Trophoblast cell (in vitro differentiated cells and primary cell): Measurements from ENCODE around the gene SYCP3.

Experiments
- DNase-seq, 2 donors: peaks; one replicate each; pipeline ENCODE4 v3.0.0-alpha.2; 2016
- H2AFZ ChIP-seq: 2 replicates; pipeline ENCODE4 v1.6.1; 2013; ENCODE audit warnings: low read length, moderate library complexity, mild to moderate bottlenecking; ENCODE audit not compliant: insufficient read depth, poor library complexity
- H2AK5ac ChIP-seq: 2 replicates; pipeline ENCODE4 v1.6.1; 2013; ENCODE audit warnings: mild to moderate bottlenecking, low read length
- H2BK120ac ChIP-seq: 2 replicates; pipeline ENCODE4 v1.6.1; 2013; ENCODE audit warnings: low read length, mild to moderate bottlenecking, moderate library complexity; ENCODE audit not compliant: insufficient read depth, poor library complexity
- H2BK12ac ChIP-seq: 2 replicates; pipeline ENCODE4 v1.6.1; 2013; ENCODE audit warnings: mild to moderate bottlenecking, low read length, moderate library complexity
- H2BK5ac ChIP-seq: 2 replicates; pipeline ENCODE4 v1.6.1; 2013; ENCODE audit warnings: low read length, low read depth, moderate library complexity, mild to moderate bottlenecking; ENCODE audit not compliant: poor library complexity
- H3K14ac ChIP-seq: 2 replicates; pipeline ENCODE4 v1.6.1; 2013; ENCODE audit warnings: mild to moderate bottlenecking, low read length
- H3K18ac ChIP-seq: 2 replicates; pipeline ENCODE4 v1.6.1; 2013; ENCODE audit warnings: mild to moderate bottlenecking, low read length
- H3K23ac ChIP-seq: 2 replicates; pipeline ENCODE4 v1.6.1; 2013; ENCODE audit warnings: low read length
- H3K27ac ChIP-seq: 2 replicates; pipeline ENCODE4 v1.5.1; 2013; ENCODE audit warnings: low read depth, mild to moderate bottlenecking, inconsistent platforms, low read length, moderate library complexity
- H3K27me3 ChIP-seq: 2 replicates; pipeline ENCODE4 v1.6.1; 2013; ENCODE audit warnings: inconsistent platforms, mild to moderate bottlenecking, low read length, moderate library complexity; ENCODE audit not compliant: insufficient read depth
- H3K36me3 ChIP-seq, 2 experiments: 1 replicate in 1 of 2; 2 replicates in 1 of 2; pipeline ENCODE4 v1.6.1; 2013; ENCODE audit warnings: low read length in 2 of 2, mild to moderate bottlenecking in 2 of 2, moderate library complexity in 1 of 2; ENCODE audit not compliant: insufficient read depth in 2 of 2, control insufficient read depth in 1 of 2
- H3K4ac ChIP-seq: 2 replicates; pipeline ENCODE4 v1.6.1; 2013; ENCODE audit warnings: low read depth, mild to moderate bottlenecking, low read length, moderate library complexity
- H3K4me1 ChIP-seq, 2 experiments: 1 replicate in 1 of 2; 2 replicates in 1 of 2; pipeline ENCODE4 v1.6.1; 2013; ENCODE audit warnings: low read length in 2 of 2, mild to moderate bottlenecking in 2 of 2, moderate library complexity in 1 of 2; ENCODE audit not compliant: insufficient read depth in 2 of 2, control insufficient read depth in 1 of 2
- H3K4me2 ChIP-seq: 2 replicates; pipeline ENCODE4 v1.6.1; 2013; ENCODE audit warnings: inconsistent platforms, mild to moderate bottlenecking, low read length, moderate library complexity
- H3K4me3 ChIP-seq: 2 replicates; pipeline ENCODE4 v1.5.1; 2013; ENCODE audit warnings: mild to moderate bottlenecking, low read depth, low read length, inconsistent platforms
- H3K79me1 ChIP-seq: one replicate; pipeline ENCODE4 v1.6.1; 2013; ENCODE audit warnings: low read length
- H3K79me2 ChIP-seq: 2 replicates; pipeline ENCODE4 v1.6.1; 2013; ENCODE audit warnings: low read length, mild to moderate bottlenecking; ENCODE audit not compliant: control insufficient read depth, insufficient read depth, poor library complexity
- H3K9ac ChIP-seq: 2 replicates; pipeline ENCODE4 v1.6.1; 2013; ENCODE audit warnings: mild to moderate bottlenecking, low read length
- H3K9me3 ChIP-seq: 2 replicates; pipeline ENCODE4 v1.6.1; 2013; ENCODE audit warnings: low read depth, mild to moderate bottlenecking, control low read depth, inconsistent platforms, low read length; ENCODE audit not compliant: insufficient read depth
- H4K12ac ChIP-seq: 2 replicates; pipeline ENCODE4 v1.6.1; 2013; ENCODE audit warnings: low read depth, mild to moderate bottlenecking, low read length, moderate library complexity
- H4K8ac ChIP-seq: 2 replicates; pipeline ENCODE4 v1.6.1; 2013; ENCODE audit warnings: low read depth, mild to moderate bottlenecking, low read length, moderate library complexity
- H4K91ac ChIP-seq: one replicate; pipeline ENCODE4 v1.6.1; 2013; ENCODE audit warnings: low read depth, mild to moderate bottlenecking, low read length, moderate library complexity
- WGBS: extraction: QIAGEN DNeasy Blood & Tissue Kit; methylation state at CpG from one replicate; pipeline ENCODE4 v1.1.7; 2013; ENCODE audit warnings: missing lambda C conversion rate; ENCODE audit not compliant: insufficient read length, insufficient coverage; ENCODE audit errors: extremely low coverage; 5-methylcytosine and 5-hydroxymethylcytosine counted together

Gene SYCP3

GRCh38 chr12:101697197-101697929 is 41.9 kb downstream of the SYCP3 start, which contains the start of gene CHPT1:
Gene CHPT1 (plus strand): TSS chr12:101697640. CDS start chr12:101697862, 222 bp downstream.
- Histone ChIP-seq H4K12ac (peak within 1 kb of the TSS; percentile 56), H3K4me2 (peak within 1 kb of the TSS; percentile 99), H2BK120ac (peak within 1 kb of the TSS; percentile 60), H3K18ac (peak within 1 kb of the TSS; percentile 94), H3K14ac (peak within 1 kb of the TSS; percentile 88), H3K9ac (peak within 1 kb of the TSS; percentile 71), H2AFZ (peak within 1 kb of the TSS; percentile 76), H3K79me1 (peaks cover 7% of the 10 kb centered on the region), H4K91ac (peak within 1 kb of the TSS; percentile 91), H3K9me3 (no peaks in the 10 kb centered on the region), H2BK12ac (peak within 1 kb of the TSS; percentile 68), H2BK5ac (peak within 1 kb of the TSS; percentile 83), H3K27ac (peak within 1 kb of the TSS; percentile 62), H3K36me3 (no peaks in the 10 kb centered on the region), H3K79me2 (peaks cover 3% of the 10 kb centered on the region), H3K27me3 (no peaks in the 10 kb centered on the region), H3K4ac (peak within 1 kb of the TSS; percentile 42), H3K23ac (peak within 1 kb of the TSS; percentile 9), H2AK5ac (no peak within 1 kb of the TSS), H3K4me3 (peak within 1 kb of the TSS; percentile 95), H3K4me1 (no peaks in the 10 kb centered on the region), H4K8ac (peak within 1 kb of the TSS; percentile 89)
- no CpG with 5 or more reads among the region's 80 CpGs for WGBS
- DNase-seq = peak; percentile 61 to 73

- Histone ChIP-seq H3K4me2 (peak overlapping the region; percentile 76), H2BK5ac (no peak overlapping the region), H3K4ac (no peak overlapping the region), H2BK12ac (no peak overlapping the region), H4K91ac (no peak overlapping the region), H3K4me1 (no peaks in the 10 kb centered on the region), H2AK5ac (no peak overlapping the region), H3K27ac (no peak overlapping the region), H3K23ac (peak overlapping the region; percentile 9), H3K79me1 (peaks cover 7% of the 10 kb centered on the region), H3K36me3 (no peaks in the 10 kb centered on the region), H2BK120ac (no peak overlapping the region), H3K9me3 (no peaks in the 10 kb centered on the region), H3K27me3 (no peaks in the 10 kb centered on the region), H3K4me3 (peak overlapping the region; percentile 95), H4K8ac (no peak overlapping the region), H3K79me2 (peaks cover 3% of the 10 kb centered on the region), H3K14ac (peak overlapping the region; percentile 4), H4K12ac (no peak overlapping the region), H2AFZ (peak overlapping the region; percentile 38), H3K18ac (no peak overlapping the region), H3K9ac (no peak overlapping the region)
- no CpG with 5 or more reads among the region's 18 CpGs for WGBS
- DNase-seq = peak; percentile 0 to 40
These were observed 42.7 kb downstream of the SYCP3 start for GRCh38 chr12:101696251-101697196.

DNA sequence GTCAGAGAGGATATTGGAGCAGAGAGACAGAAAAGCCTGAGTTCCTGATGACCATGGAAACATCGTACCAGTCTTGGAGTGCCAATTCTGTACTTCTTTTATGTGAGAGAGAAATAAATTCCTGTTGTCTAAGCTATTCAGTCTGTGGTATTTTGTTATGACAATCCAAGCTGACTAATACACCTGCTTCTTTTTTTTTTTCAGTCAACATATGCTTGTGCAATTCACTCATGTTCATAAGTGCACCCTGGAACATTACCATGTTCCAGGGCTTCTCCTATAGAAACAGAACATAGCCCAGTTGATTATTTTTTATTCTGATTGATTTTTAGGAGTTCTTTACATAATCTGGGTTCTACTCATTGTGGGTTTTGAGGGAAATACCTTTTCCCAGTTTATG is 43.6 kb downstream of the SYCP3 start:
- Histone ChIP-seq H2AK5ac (no peak overlapping the region), H4K8ac (no peak overlapping the region), H3K23ac (no peak overlapping the region), H3K14ac (no peak overlapping the region), H3K9ac (no peak overlapping the region), H3K36me3 (no peaks in the 10 kb centered on the region), H3K9me3 (no peaks in the 10 kb centered on the region), H2BK12ac (no peak overlapping the region), H3K4me3 (no peak overlapping the region), H2AFZ (no peak overlapping the region), H4K91ac (no peak overlapping the region), H3K4me2 (no peak overlapping the region), H3K27ac (no peak overlapping the region), H3K27me3 (no peaks in the 10 kb centered on the region), H3K79me1 (peaks cover 7% of the 10 kb centered on the region), H2BK5ac (no peak overlapping the region), H3K79me2 (peaks cover 3% of the 10 kb centered on the region), H3K18ac (no peak overlapping the region), H4K12ac (no peak overlapping the region), H3K4me1 (no peaks in the 10 kb centered on the region), H2BK120ac (no peak overlapping the region), H3K4ac (no peak overlapping the region)
- DNase-seq = peak in 1 of 2 donors; percentile 48
- no CpG with 5 or more reads among the region's 1 CpG for WGBS

DNA sequence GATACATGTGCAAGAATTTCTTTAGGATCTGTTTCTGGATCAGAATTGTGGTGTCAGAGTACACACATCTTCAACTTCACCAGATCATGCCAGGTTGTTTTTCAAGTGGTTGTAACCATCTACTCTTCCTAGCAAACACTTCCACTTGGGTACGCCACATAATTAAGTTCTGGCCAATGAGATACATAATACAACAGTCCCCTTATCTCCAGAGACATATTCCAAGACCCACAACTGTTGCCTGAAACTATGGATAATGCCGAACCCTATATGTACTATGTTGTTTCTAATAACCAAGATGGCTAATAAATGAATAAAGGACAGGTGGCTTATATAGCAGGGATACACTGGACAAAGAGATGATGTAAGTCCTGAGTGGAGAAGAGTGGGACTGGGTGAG is 44.3 kb downstream of the SYCP3 start:
- no peak overlapping the region for H3K9ac ChIP-seq
- no peak overlapping the region for H3K4ac ChIP-seq
- H2AK5ac ChIP-seq = no peak overlapping the region
- no peaks in the 10 kb centered on the region for H3K36me3 ChIP-seq
- peaks cover 3% of the 10 kb centered on the region for H3K79me2 ChIP-seq
- H3K4me1 ChIP-seq = no peaks in the 10 kb centered on the region
- no peak overlapping the region for H2BK120ac ChIP-seq
- H3K14ac ChIP-seq = no peak overlapping the region
- no peaks in the 10 kb centered on the region for H3K9me3 ChIP-seq
- H3K23ac ChIP-seq = no peak overlapping the region
- no peak overlapping the region for H3K4me2 ChIP-seq
- H2BK12ac ChIP-seq = no peak overlapping the region
- no peak overlapping the region for H3K18ac ChIP-seq
- H4K12ac ChIP-seq = no peak overlapping the region
- no peak overlapping the region for H2BK5ac ChIP-seq
- no peaks in the 10 kb centered on the region for H3K27me3 ChIP-seq
- WGBS = no CpG with 5 or more reads among the region's 2 CpGs
- H4K91ac ChIP-seq = no peak overlapping the region
- peaks cover 7% of the 10 kb centered on the region for H3K79me1 ChIP-seq
- DNase-seq = no peak
- no peak overlapping the region for H4K8ac ChIP-seq
- no peak overlapping the region for H2AFZ ChIP-seq
- no peak overlapping the region for H3K27ac ChIP-seq
- no peak overlapping the region for H3K4me3 ChIP-seq
